ENCODE measurements around the gene OR10J5.

DNA sequence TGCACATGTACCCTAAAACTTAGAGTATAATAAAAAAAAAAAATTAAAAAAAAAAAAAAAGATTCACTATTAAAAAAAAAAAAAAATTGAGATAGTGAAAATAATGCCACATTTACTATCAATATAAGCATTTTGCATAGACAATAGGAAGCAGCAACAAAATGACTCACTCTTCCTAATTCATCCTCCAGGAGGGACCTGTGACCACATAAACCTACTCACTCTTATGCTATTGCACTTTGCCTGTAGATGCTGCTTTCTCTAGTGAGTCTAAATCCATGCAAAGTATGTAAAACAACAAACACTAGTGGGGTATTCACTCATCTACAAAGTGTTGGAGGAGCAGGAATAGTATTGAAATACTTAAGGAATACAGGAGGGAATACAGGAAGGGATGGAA is 2.9 kb downstream of the OR10J5 start:
- TF ChIP-seq, protein P1, sequence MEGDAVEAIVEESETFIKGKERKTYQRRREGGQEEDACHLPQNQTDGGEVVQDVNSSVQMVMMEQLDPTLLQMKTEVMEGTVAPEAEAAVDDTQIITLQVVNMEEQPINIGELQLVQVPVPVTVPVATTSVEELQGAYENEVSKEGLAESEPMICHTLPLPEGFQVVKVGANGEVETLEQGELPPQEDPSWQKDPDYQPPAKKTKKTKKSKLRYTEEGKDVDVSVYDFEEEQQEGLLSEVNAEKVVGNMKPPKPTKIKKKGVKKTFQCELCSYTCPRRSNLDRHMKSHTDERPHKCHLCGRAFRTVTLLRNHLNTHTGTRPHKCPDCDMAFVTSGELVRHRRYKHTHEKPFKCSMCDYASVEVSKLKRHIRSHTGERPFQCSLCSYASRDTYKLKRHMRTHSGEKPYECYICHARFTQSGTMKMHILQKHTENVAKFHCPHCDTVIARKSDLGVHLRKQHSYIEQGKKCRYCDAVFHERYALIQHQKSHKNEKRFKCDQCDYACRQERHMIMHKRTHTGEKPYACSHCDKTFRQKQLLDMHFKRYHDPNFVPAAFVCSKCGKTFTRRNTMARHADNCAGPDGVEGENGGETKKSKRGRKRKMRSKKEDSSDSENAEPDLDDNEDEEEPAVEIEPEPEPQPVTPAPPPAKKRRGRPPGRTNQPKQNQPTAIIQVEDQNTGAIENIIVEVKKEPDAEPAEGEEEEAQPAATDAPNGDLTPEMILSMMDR (IDR thresholded peaks at IDR 0.05) = no peak
- TF ChIP-seq MAX (IDR thresholded peaks at IDR 0.05; ENCODE audit: low read depth) = no peak
- TF ChIP-seq MXI1 (IDR thresholded peaks at IDR 0.05; ENCODE audit: low read depth, low read length) = no peak
- TF ChIP-seq, protein P2, sequence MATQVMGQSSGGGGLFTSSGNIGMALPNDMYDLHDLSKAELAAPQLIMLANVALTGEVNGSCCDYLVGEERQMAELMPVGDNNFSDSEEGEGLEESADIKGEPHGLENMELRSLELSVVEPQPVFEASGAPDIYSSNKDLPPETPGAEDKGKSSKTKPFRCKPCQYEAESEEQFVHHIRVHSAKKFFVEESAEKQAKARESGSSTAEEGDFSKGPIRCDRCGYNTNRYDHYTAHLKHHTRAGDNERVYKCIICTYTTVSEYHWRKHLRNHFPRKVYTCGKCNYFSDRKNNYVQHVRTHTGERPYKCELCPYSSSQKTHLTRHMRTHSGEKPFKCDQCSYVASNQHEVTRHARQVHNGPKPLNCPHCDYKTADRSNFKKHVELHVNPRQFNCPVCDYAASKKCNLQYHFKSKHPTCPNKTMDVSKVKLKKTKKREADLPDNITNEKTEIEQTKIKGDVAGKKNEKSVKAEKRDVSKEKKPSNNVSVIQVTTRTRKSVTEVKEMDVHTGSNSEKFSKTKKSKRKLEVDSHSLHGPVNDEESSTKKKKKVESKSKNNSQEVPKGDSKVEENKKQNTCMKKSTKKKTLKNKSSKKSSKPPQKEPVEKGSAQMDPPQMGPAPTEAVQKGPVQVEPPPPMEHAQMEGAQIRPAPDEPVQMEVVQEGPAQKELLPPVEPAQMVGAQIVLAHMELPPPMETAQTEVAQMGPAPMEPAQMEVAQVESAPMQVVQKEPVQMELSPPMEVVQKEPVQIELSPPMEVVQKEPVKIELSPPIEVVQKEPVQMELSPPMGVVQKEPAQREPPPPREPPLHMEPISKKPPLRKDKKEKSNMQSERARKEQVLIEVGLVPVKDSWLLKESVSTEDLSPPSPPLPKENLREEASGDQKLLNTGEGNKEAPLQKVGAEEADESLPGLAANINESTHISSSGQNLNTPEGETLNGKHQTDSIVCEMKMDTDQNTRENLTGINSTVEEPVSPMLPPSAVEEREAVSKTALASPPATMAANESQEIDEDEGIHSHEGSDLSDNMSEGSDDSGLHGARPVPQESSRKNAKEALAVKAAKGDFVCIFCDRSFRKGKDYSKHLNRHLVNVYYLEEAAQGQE (IDR thresholded peaks at IDR 0.05; ENCODE audit: low read depth, low read length) = no peak
- TF ChIP-seq USF2 (IDR thresholded peaks at IDR 0.05; ENCODE audit: borderline replicate concordance, low read depth, low read length) = no peak
- TF ChIP-seq, protein P3, sequence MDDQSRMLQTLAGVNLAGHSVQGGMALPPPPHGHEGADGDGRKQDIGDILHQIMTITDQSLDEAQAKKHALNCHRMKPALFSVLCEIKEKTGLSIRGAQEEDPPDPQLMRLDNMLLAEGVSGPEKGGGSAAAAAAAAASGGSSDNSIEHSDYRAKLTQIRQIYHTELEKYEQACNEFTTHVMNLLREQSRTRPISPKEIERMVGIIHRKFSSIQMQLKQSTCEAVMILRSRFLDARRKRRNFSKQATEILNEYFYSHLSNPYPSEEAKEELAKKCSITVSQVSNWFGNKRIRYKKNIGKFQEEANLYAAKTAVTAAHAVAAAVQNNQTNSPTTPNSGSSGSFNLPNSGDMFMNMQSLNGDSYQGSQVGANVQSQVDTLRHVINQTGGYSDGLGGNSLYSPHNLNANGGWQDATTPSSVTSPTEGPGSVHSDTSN (IDR thresholded peaks at IDR 0.05) = no peak
- TF ChIP-seq SIN3A (IDR thresholded peaks at IDR 0.05; ENCODE audit: borderline replicate concordance, low read depth, low read length) = no peak
- no peak for TF ChIP-seq POLR2AphosphoS5 (IDR thresholded peaks at IDR 0.05; ENCODE audit: low read depth, low read length)
- no peak for TF ChIP-seq EZH2phosphoT487 (IDR thresholded peaks at IDR 0.05; ENCODE audit: borderline replicate concordance, low read depth)
- TF ChIP-seq, protein P4, sequence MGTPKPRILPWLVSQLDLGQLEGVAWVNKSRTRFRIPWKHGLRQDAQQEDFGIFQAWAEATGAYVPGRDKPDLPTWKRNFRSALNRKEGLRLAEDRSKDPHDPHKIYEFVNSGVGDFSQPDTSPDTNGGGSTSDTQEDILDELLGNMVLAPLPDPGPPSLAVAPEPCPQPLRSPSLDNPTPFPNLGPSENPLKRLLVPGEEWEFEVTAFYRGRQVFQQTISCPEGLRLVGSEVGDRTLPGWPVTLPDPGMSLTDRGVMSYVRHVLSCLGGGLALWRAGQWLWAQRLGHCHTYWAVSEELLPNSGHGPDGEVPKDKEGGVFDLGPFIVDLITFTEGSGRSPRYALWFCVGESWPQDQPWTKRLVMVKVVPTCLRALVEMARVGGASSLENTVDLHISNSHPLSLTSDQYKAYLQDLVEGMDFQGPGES (IDR thresholded peaks at IDR 0.05; ENCODE audit: low read depth, low read length) = no peak
- no peak for TF ChIP-seq RFX5 (IDR thresholded peaks at IDR 0.05; ENCODE audit: low read length)
- TF ChIP-seq RAD21 (IDR thresholded peaks at IDR 0.05; ENCODE audit: low read length) = no peak
- no peak for TF ChIP-seq TAF1 (IDR thresholded peaks at IDR 0.05; ENCODE audit: borderline replicate concordance, low read depth, low read length)
